Natural killer cell (primary cell): ENCODE results near the gene CDC42SE2. TPM values are rescaled to one million over a fixed set of nuclear protein-coding genes. Genes with fewer than 3 reads are reported as not detected.

Experiments used
- ATAC-seq, 3 donors: fragments of 150-1000 bp in 2 of 3; fragments of 200-7000 bp in 1 of 3; cut with Tn5 transposase; 1 replicate in 1 of 3; 2 replicates in 2 of 3; pipeline ENCODE4 v1.10.0; 2021; ENCODE audit warnings: mild to moderate bottlenecking in 2 of 3, moderate library complexity in 2 of 3
- DNase-seq, 2 donors: peaks; one replicate each; pipeline versions ENCODE4 v3.0.0 to v3.0.0-alpha.2; 2013 to 2021; ENCODE audit warnings: mixed read lengths in 1 of 2
- H3K27ac ChIP-seq: one replicate; pipeline ENCODE4 v1.5.1; 2013; ENCODE audit warnings: mild to moderate bottlenecking, low read length
- H3K27me3 ChIP-seq: one replicate; pipeline ENCODE4 v1.6.1; 2013; ENCODE audit warnings: low read length; ENCODE audit not compliant: control insufficient read depth, insufficient read depth
- H3K36me3 ChIP-seq: one replicate; pipeline ENCODE4 v1.6.1; 2013; ENCODE audit warnings: low read length; ENCODE audit not compliant: control insufficient read depth, insufficient read depth
- H3K4me1 ChIP-seq: one replicate; pipeline ENCODE4 v1.6.1; 2013; ENCODE audit warnings: low read length; ENCODE audit not compliant: control insufficient read depth, insufficient read depth
- H3K4me3 ChIP-seq: one replicate; pipeline ENCODE4 v1.5.1; 2013; ENCODE audit warnings: low read length
- H3K9me3 ChIP-seq: one replicate; pipeline ENCODE4 v1.6.1; 2013; ENCODE audit warnings: low read length; ENCODE audit not compliant: control insufficient read depth, insufficient read depth
- H3K27ac Mint-ChIP-seq, 2 donors: one replicate each; pipeline ENCODE4 v1.8.0; 2022; ENCODE audit warnings: mild to moderate bottlenecking in 2 of 2, mixed read lengths in 2 of 2, moderate library complexity in 1 of 2
- H3K27me3 Mint-ChIP-seq, 2 donors: one replicate each; pipeline ENCODE4 v1.8.0; 2022; ENCODE audit warnings: low read depth in 2 of 2, mixed read lengths in 2 of 2
- H3K36me3 Mint-ChIP-seq: one replicate; pipeline ENCODE4 v1.8.0; 2022; ENCODE audit warnings: mixed read lengths
- H3K4me1 Mint-ChIP-seq, 2 donors: one replicate each; pipeline ENCODE4 v1.8.0; 2022; ENCODE audit warnings: mixed read lengths in 2 of 2
- H3K4me3 Mint-ChIP-seq: one replicate; pipeline ENCODE4 v1.8.0; 2022; ENCODE audit warnings: mild to moderate bottlenecking, moderate library complexity, mixed read lengths
- H3K9me3 Mint-ChIP-seq, 2 donors: one replicate each; pipeline ENCODE4 v1.8.0; 2022; ENCODE audit warnings: mixed read lengths in 2 of 2
- WGBS: methylation state at CpG from one replicate; pipeline ENCODE4 v1.1.7; 2013; ENCODE audit warnings: missing lambda C conversion rate; ENCODE audit not compliant: insufficient coverage; 5-methylcytosine and 5-hydroxymethylcytosine counted together
- intact Hi-C: fragments of 100-400 bp; cut with micrococcal nuclease; formaldehyde crosslinking; loops from one replicate; pipeline ENCODE4 v1.14.2; 2022
- total RNA-seq, 4 donors: library from RNA; stranded (reverse); fragments of 120-200 nt in 1 of 4; gene quantifications; one replicate each; pipeline versions ENCODE4 v1.2.3 to v1.2.4, GENCODE V29; 2013 to 2022
- TF ChIP-seq, protein P1 (sequence below): fragments of 200-600 bp; IDR thresholded peaks from one replicate; pipeline ENCODE4 v1.8.0; 2022; ENCODE audit warnings: antibody characterized with exemption

The CDC42SE2 gene
- total RNA-seq, 3 donors from 2014 or later (not counting 1 experiment from before 2014, with no cell fraction given), result 140 to 183 (median 166) TPM

DNA sequence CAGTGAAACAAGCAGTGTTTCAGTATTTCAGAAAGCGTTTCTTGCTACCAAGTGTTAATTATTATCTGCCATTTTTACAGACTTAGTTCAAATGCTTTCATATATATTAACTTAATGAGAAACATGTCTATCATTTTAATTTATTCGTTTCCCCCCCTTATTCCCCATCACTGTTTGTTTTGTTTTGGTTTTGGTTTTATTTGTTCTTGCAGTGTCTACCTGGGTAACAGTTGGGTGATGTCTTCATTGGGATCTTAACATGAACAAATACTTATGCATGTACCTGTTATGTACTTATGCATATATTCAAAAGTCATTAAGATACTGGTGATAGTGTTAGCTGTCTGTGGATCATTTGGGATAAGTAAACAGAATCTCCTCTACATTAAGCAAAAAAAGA is 108.0 kb downstream of the CDC42SE2 start:
- H3K36me3 Mint-ChIP-seq, result no peaks in the 10 kb centered on the region
- no CpG with 5 or more reads among the region's 2 CpGs for WGBS
- no peaks in the 10 kb centered on the region for H3K9me3 ChIP-seq
- TF ChIP-seq, protein P1, sequence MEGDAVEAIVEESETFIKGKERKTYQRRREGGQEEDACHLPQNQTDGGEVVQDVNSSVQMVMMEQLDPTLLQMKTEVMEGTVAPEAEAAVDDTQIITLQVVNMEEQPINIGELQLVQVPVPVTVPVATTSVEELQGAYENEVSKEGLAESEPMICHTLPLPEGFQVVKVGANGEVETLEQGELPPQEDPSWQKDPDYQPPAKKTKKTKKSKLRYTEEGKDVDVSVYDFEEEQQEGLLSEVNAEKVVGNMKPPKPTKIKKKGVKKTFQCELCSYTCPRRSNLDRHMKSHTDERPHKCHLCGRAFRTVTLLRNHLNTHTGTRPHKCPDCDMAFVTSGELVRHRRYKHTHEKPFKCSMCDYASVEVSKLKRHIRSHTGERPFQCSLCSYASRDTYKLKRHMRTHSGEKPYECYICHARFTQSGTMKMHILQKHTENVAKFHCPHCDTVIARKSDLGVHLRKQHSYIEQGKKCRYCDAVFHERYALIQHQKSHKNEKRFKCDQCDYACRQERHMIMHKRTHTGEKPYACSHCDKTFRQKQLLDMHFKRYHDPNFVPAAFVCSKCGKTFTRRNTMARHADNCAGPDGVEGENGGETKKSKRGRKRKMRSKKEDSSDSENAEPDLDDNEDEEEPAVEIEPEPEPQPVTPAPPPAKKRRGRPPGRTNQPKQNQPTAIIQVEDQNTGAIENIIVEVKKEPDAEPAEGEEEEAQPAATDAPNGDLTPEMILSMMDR, result no peak
- no peaks in the 10 kb centered on the region for H3K27me3 Mint-ChIP-seq
- H3K36me3 ChIP-seq, result peaks cover 2% of the 10 kb centered on the region
- peaks cover 73 to 82% of the 10 kb centered on the region in 2 donors for H3K4me1 Mint-ChIP-seq
- ATAC-seq (no peak), DNase-seq (peak in 1 of 2 donors; percentile 44)
- H3K27me3 ChIP-seq, result no peaks in the 10 kb centered on the region
- H3K27ac Mint-ChIP-seq, result peak overlapping the region; percentile 69 to 95
- no peak overlapping the region for H3K4me3 Mint-ChIP-seq
- H3K9me3 Mint-ChIP-seq, result no peaks in the 10 kb centered on the region
- H3K4me1 ChIP-seq, result peaks cover 20% of the 10 kb centered on the region
- no peak overlapping the region for H3K4me3 ChIP-seq
- intact Hi-C loops, result loop anchor here (10.0 kb wide), 1 partner anchor 47 kb away; no protein-coding TSS in a partner anchor
- H3K27ac ChIP-seq, result peak overlapping the region; percentile 34

DNA sequence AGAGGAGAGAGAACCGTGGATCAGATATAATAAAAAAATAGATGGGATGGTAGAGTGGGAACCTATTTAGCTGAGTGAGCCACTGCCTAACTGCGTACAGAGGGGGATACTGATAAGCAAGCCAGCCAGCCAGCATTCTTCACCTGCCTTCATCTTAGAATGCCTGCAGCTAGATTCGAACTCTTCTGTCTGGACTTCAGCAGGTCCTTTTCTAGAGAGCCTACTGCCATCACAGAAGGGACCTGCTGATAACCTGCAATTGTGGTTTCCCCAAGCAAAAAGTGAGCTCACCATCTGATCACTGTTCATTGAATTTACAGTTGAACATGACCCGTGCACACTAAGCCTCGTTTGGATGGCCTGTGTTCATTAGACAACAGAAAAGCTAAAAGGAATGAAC is 109.4 kb downstream of the CDC42SE2 start:
- peaks cover 19% of the 10 kb centered on the region for H3K4me1 ChIP-seq
- H3K4me1 Mint-ChIP-seq, result peaks cover 71 to 79% of the 10 kb centered on the region in 2 donors
- no peaks in the 10 kb centered on the region for H3K9me3 ChIP-seq
- peak overlapping the region; percentile 72 for H3K27ac ChIP-seq
- no peak for ATAC-seq
- H3K36me3 ChIP-seq, result peaks cover 2% of the 10 kb centered on the region
- TF ChIP-seq, protein P1, result no peak
- no peaks in the 10 kb centered on the region for H3K27me3 Mint-ChIP-seq
- DNase-seq, result no peak
- H3K4me3 Mint-ChIP-seq, result peak overlapping the region; percentile 11
- intact Hi-C loops, result loop anchor here (10.0 kb wide), 1 partner anchor 48 kb away; no protein-coding TSS in a partner anchor
- H3K27me3 ChIP-seq, result no peaks in the 10 kb centered on the region
- peak overlapping the region; percentile 69 to 95 for H3K27ac Mint-ChIP-seq
- no peak overlapping the region for H3K4me3 ChIP-seq
- 69% methylated on average over 5 of the region's 5 CpGs for WGBS
- H3K9me3 Mint-ChIP-seq, result no peaks in the 10 kb centered on the region
- no peaks in the 10 kb centered on the region for H3K36me3 Mint-ChIP-seq

DNA sequence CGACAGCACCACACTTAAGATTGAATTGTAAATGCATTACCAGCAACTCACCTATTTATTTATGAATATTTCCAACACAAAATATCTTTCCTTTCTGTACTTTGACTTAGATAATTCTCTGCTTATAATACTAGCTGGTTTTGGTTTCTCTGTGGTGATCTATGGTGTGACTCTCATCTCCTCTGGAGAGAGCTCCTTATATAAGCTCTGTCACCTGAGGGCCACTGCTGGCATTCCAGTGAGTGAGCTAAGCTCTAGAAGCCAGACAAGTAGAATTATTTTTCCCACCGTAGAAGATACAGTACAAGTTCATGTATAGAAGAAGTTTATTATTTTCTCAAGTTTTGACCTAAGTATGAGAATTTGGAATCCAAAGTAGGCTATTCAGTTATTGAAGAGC is 111.5 kb downstream of the CDC42SE2 start:
- Histone ChIP-seq H3K27me3 (no peaks in the 10 kb centered on the region), H3K36me3 (peaks cover 2% of the 10 kb centered on the region), H3K4me3 (no peak overlapping the region), H3K4me1 (peaks cover 34% of the 10 kb centered on the region), H3K9me3 (no peaks in the 10 kb centered on the region), H3K27ac (peak overlapping the region; percentile 72)
- Mint-ChIP-seq H3K36me3 (no peaks in the 10 kb centered on the region), H3K4me1 (peaks cover 65 to 75% of the 10 kb centered on the region in 2 donors), H3K27me3 (no peaks in the 10 kb centered on the region), H3K9me3 (no peaks in the 10 kb centered on the region), H3K27ac (peak overlapping the region; percentile 89 to 95), H3K4me3 (no peak overlapping the region)
- TF ChIP-seq, protein P1, result no peak
- ATAC-seq (peak in 1 of 3 donors; percentile 19), DNase-seq (peak in 1 of 2 donors; percentile 64)
- 60% methylated on average over 1 of the region's 2 CpGs for WGBS
- intact Hi-C loops, result loop anchor here (10.0 kb wide), 1 partner anchor 51 kb away; no protein-coding TSS in a partner anchor

DNA sequence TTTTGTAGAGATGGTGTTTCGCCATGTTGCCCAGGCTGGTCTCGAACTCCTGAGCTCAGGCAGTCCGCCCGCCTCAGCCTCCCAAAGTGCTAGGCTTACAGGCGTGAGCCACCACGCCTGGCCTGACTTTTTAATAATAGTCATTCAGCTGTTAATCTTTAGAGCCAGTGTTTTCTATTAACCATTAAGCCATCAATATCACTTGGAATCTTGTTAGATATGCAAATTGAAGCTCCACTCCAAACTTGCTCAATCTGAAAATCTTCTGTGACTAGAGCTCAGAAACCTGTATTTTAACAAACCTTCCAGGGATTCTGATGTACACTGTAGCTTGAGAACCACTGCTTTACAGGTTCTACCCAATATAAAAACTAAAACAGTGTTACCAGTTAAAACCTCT is 113.5 kb downstream of the CDC42SE2 start:
- Histone ChIP-seq H3K27ac (peak overlapping the region; percentile 99), H3K27me3 (no peaks in the 10 kb centered on the region), H3K9me3 (no peaks in the 10 kb centered on the region), H3K4me1 (peaks cover 52% of the 10 kb centered on the region), H3K4me3 (no peak overlapping the region), H3K36me3 (peaks cover 2% of the 10 kb centered on the region)
- DNase-seq, result no peak
- no peak for ATAC-seq
- intact Hi-C loops, result loop anchor here (10.0 kb wide), 1 partner anchor 53 kb away; no protein-coding TSS in a partner anchor
- Mint-ChIP-seq H3K4me3 (no peak overlapping the region), H3K9me3 (no peaks in the 10 kb centered on the region), H3K27ac (peak overlapping the region; percentile 89 to 95), H3K27me3 (no peaks in the 10 kb centered on the region), H3K36me3 (no peaks in the 10 kb centered on the region), H3K4me1 (peaks cover 66 to 76% of the 10 kb centered on the region in 2 donors)
- TF ChIP-seq, protein P1, result no peak
- WGBS, result 98% methylated on average over 6 of the region's 6 CpGs
